ENCODE results near the gene FOXP1. TPM values are rescaled to one million over a fixed set of nuclear protein-coding genes. Genes with fewer than 3 reads are reported as not detected.

The FOXP1 gene
- total RNA-seq, 1 donor from 2014 or later = 113 TPM

GRCh38 chr3:71001303-71001830 lies 582.2 kb downstream of the FOXP1 start:
- Mint-ChIP-seq H3K4me1 (ENCODE audit: unreplicated experiment) (peaks cover 29% of the 10 kb centered on the region), H3K27me3 (no peaks in the 10 kb centered on the region), H3K36me3 (peaks cover 34% of the 10 kb centered on the region), H3K9me3 (no peaks in the 10 kb centered on the region), H3K27ac (no peak overlapping the region), H3K4me3 (no peak overlapping the region)
- no peak for DNase-seq (ENCODE audit: extremely low spot score, unreplicated experiment)
- TF ChIP-seq, protein P1, sequence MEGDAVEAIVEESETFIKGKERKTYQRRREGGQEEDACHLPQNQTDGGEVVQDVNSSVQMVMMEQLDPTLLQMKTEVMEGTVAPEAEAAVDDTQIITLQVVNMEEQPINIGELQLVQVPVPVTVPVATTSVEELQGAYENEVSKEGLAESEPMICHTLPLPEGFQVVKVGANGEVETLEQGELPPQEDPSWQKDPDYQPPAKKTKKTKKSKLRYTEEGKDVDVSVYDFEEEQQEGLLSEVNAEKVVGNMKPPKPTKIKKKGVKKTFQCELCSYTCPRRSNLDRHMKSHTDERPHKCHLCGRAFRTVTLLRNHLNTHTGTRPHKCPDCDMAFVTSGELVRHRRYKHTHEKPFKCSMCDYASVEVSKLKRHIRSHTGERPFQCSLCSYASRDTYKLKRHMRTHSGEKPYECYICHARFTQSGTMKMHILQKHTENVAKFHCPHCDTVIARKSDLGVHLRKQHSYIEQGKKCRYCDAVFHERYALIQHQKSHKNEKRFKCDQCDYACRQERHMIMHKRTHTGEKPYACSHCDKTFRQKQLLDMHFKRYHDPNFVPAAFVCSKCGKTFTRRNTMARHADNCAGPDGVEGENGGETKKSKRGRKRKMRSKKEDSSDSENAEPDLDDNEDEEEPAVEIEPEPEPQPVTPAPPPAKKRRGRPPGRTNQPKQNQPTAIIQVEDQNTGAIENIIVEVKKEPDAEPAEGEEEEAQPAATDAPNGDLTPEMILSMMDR (conservative IDR thresholded peaks at IDR 0.05) = no peak

DNA sequence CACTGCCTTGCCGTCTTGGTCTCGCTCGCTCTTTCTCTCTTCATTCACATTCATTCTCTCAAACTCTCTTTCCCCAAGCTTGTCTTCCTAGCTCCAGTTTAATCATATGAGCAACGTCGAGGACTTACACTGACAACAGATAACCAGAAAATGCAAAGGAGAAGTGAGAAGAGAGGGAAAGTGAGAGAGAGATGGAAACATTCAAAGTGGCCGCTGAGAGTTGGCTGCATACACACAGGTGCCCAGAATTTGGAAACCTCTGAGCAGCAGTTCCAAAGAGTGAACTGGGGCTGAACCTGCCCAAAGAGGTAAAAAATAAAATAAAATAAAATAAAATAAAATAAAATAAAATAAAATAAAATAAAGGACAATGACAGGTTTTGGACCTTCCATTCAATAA lies 583.0 kb downstream of the FOXP1 start:
- TF ChIP-seq, protein P1 (conservative IDR thresholded peaks at IDR 0.05) = no peak
- no peak overlapping the region for H3K27ac Mint-ChIP-seq
- no peaks in the 10 kb centered on the region for H3K9me3 Mint-ChIP-seq
- H3K27me3 Mint-ChIP-seq = no peaks in the 10 kb centered on the region
- H3K36me3 Mint-ChIP-seq = peaks cover 37% of the 10 kb centered on the region
- H3K4me1 Mint-ChIP-seq (ENCODE audit: unreplicated experiment) = peaks cover 21% of the 10 kb centered on the region
- no peak for DNase-seq (ENCODE audit: extremely low spot score, unreplicated experiment)
- no peak overlapping the region for H3K4me3 Mint-ChIP-seq

GRCh38 chr3:70999730-71000129 lies 583.8 kb downstream of the FOXP1 start:
- no peaks in the 10 kb centered on the region for H3K27me3 Mint-ChIP-seq
- peaks cover 19% of the 10 kb centered on the region for H3K4me1 Mint-ChIP-seq (ENCODE audit: unreplicated experiment)
- H3K27ac Mint-ChIP-seq = no peak overlapping the region
- no peak for DNase-seq (ENCODE audit: extremely low spot score, unreplicated experiment)
- H3K36me3 Mint-ChIP-seq = peaks cover 44% of the 10 kb centered on the region
- H3K9me3 Mint-ChIP-seq = no peaks in the 10 kb centered on the region
- TF ChIP-seq, protein P1 (conservative IDR thresholded peaks at IDR 0.05) = no peak
- no peak overlapping the region for H3K4me3 Mint-ChIP-seq

GRCh38 chr3:70996082-70996481 lies 587.4 kb downstream of the FOXP1 start:
- Mint-ChIP-seq H3K9me3 (peaks cover 6% of the 10 kb centered on the region), H3K27me3 (no peaks in the 10 kb centered on the region), H3K27ac (no peak overlapping the region), H3K4me1 (ENCODE audit: unreplicated experiment) (peaks cover 12% of the 10 kb centered on the region), H3K36me3 (peaks cover 58% of the 10 kb centered on the region), H3K4me3 (no peak overlapping the region)
- TF ChIP-seq, protein P1 (conservative IDR thresholded peaks at IDR 0.05) = no peak
- DNase-seq (ENCODE audit: extremely low spot score, unreplicated experiment) = no peak

DNA sequence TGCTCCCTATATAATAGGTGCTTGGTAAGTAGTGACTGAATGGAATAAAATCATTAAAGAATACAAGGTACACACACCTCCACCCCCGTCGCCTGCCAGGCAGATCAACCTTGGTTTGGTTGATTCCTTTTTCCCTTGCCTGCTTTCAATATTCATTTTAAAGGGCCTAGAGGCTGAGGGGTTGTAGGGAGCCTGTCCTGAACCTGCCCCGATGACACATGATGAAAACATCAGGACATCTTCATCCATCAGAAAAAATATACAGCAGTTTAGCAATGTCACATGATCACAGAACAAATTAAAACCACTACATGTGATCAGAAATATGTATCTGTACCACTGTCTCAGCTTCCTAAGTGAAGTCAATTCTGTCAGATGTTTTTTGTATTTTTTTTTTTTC lies 588.9 kb downstream of the FOXP1 start:
- TF ChIP-seq, protein P1 (conservative IDR thresholded peaks at IDR 0.05) = no peak
- Mint-ChIP-seq H3K36me3 (peaks cover 54% of the 10 kb centered on the region), H3K4me1 (ENCODE audit: unreplicated experiment) (peaks cover 14% of the 10 kb centered on the region), H3K27me3 (no peaks in the 10 kb centered on the region), H3K9me3 (peaks cover 6% of the 10 kb centered on the region), H3K4me3 (no peak overlapping the region), H3K27ac (no peak overlapping the region)
- no peak for DNase-seq (ENCODE audit: extremely low spot score, unreplicated experiment)

Measured in type B pancreatic cell (in vitro differentiated cells).